ENCODE results near the gene HARBI1. TPM values are rescaled to one million over a fixed set of nuclear protein-coding genes. Genes with fewer than 3 reads are reported as not detected.
"Not testable (repeated sequence)": the region's sequence is repeated elsewhere in the genome, so short reads cannot be mapped to it uniquely, and the experiment has no call there.

Gene HARBI1
- total RNA-seq, 6 experiments from 2014 or later = 3.8 to 5.2 (median 4.7) TPM

GRCh38 chr11:46594374-46594700 is 22.7 kb downstream of the HARBI1 start:
- peak overlapping the region; percentile 99 for H3K4me3 Mint-ChIP-seq
- TF ChIP-seq, protein P1, sequence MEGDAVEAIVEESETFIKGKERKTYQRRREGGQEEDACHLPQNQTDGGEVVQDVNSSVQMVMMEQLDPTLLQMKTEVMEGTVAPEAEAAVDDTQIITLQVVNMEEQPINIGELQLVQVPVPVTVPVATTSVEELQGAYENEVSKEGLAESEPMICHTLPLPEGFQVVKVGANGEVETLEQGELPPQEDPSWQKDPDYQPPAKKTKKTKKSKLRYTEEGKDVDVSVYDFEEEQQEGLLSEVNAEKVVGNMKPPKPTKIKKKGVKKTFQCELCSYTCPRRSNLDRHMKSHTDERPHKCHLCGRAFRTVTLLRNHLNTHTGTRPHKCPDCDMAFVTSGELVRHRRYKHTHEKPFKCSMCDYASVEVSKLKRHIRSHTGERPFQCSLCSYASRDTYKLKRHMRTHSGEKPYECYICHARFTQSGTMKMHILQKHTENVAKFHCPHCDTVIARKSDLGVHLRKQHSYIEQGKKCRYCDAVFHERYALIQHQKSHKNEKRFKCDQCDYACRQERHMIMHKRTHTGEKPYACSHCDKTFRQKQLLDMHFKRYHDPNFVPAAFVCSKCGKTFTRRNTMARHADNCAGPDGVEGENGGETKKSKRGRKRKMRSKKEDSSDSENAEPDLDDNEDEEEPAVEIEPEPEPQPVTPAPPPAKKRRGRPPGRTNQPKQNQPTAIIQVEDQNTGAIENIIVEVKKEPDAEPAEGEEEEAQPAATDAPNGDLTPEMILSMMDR (IDR thresholded peaks at IDR 0.05) = no peak
- no peaks in the 10 kb centered on the region for H3K9me3 Mint-ChIP-seq
- no peaks in the 10 kb centered on the region; the same call in 1 of the 2 replicates for H3K27me3 Mint-ChIP-seq (ENCODE audit: insufficient read depth)
- peak overlapping the region; percentile 95 for H3K27ac Mint-ChIP-seq
- peak; percentile 3 for DNase-seq
- peaks cover 6% of the 10 kb centered on the region; the same call in 1 of the 2 replicates for H3K36me3 Mint-ChIP-seq (ENCODE audit: low read depth)
- H3K4me1 Mint-ChIP-seq (ENCODE audit: low read depth) = peaks cover 40% of the 10 kb centered on the region

GRCh38 chr11:46593550-46594373 is 23.3 kb downstream of the HARBI1 start, which contains the start of gene AMBRA1:
Gene AMBRA1, minus strand, starts transcription at chr11:46594023. Its CDS starts 45,643 bp downstream, at chr11:46548380.
- no peaks in the 10 kb centered on the region; the same call in 1 of the 2 replicates for H3K27me3 Mint-ChIP-seq (ENCODE audit: insufficient read depth)
- peak; percentile 88 for DNase-seq
- TF ChIP-seq, protein P1 (IDR thresholded peaks at IDR 0.05) = no peak
- peaks cover 46% of the 10 kb centered on the region for H3K4me1 Mint-ChIP-seq (ENCODE audit: low read depth)
- peaks cover 6% of the 10 kb centered on the region; the same call in 1 of the 2 replicates for H3K36me3 Mint-ChIP-seq (ENCODE audit: low read depth)
- H3K27ac Mint-ChIP-seq = peak within 1 kb of the TSS; percentile 95
- H3K4me3 Mint-ChIP-seq = peak within 1 kb of the TSS; percentile 99
- no peaks in the 10 kb centered on the region for H3K9me3 Mint-ChIP-seq

GRCh38 chr11:46590740-46591605 is 26.1 kb downstream of the HARBI1 start:
- no peak for DNase-seq
- TF ChIP-seq, protein P1 (IDR thresholded peaks at IDR 0.05) = no peak
- Mint-ChIP-seq H3K4me3 (peak overlapping the region; percentile 38), H3K36me3 (ENCODE audit: low read depth) (peaks cover 10% of the 10 kb centered on the region), H3K9me3 (no peaks in the 10 kb centered on the region), H3K4me1 (ENCODE audit: low read depth) (peaks cover 47% of the 10 kb centered on the region), H3K27me3 (ENCODE audit: insufficient read depth) (no peaks in the 10 kb centered on the region), H3K27ac (peak overlapping the region; percentile 2; the same call in 1 of the 2 replicates)

GRCh38 chr11:46588915-46589314 is 28.1 kb downstream of the HARBI1 start:
- Mint-ChIP-seq H3K27ac (peak overlapping the region; percentile 18; the same call in 1 of the 2 replicates), H3K27me3 (ENCODE audit: insufficient read depth) (no peaks in the 10 kb centered on the region), H3K9me3 (no peaks in the 10 kb centered on the region), H3K36me3 (ENCODE audit: low read depth) (peaks cover 10% of the 10 kb centered on the region), H3K4me1 (ENCODE audit: low read depth) (peaks cover 41% of the 10 kb centered on the region), H3K4me3 (no peak overlapping the region)
- no peak for DNase-seq
- TF ChIP-seq, protein P1 (IDR thresholded peaks at IDR 0.05) = no peak

- H3K4me3 Mint-ChIP-seq = no peak overlapping the region
- no peaks in the 10 kb centered on the region for H3K27me3 Mint-ChIP-seq (ENCODE audit: insufficient read depth)
- TF ChIP-seq, protein P1 (IDR thresholded peaks at IDR 0.05) = no peak
- DNase-seq = no peak
- H3K9me3 Mint-ChIP-seq = no peaks in the 10 kb centered on the region
- H3K4me1 Mint-ChIP-seq (ENCODE audit: low read depth) = peaks cover 38% of the 10 kb centered on the region
- H3K36me3 Mint-ChIP-seq (ENCODE audit: low read depth) = peaks cover 8% of the 10 kb centered on the region
- H3K27ac Mint-ChIP-seq = no peak overlapping the region
Measured at GRCh38 chr11:46588131-46588530, 28.9 kb downstream of the HARBI1 start.

GRCh38 chr11:46583513-46583912 is 33.5 kb downstream of the HARBI1 start:
- DNase-seq; H3K27ac Mint-ChIP-seq; H3K9me3 Mint-ChIP-seq; H3K4me3 Mint-ChIP-seq; H3K27me3 Mint-ChIP-seq (ENCODE audit: insufficient read depth): not testable (repeated sequence)
- peaks cover 19% of the 10 kb centered on the region for H3K4me1 Mint-ChIP-seq (ENCODE audit: low read depth)
- H3K36me3 Mint-ChIP-seq (ENCODE audit: low read depth) = peaks cover 17% of the 10 kb centered on the region
